Activated T-cell treated with anti-CD3 and anti-CD28 coated beads, Interleukin-2, amount 50 U/mL, for 24 hours (primary cell): ENCODE measurements around the gene GRK3.
"Not testable (repeated sequence)": the region's sequence is repeated elsewhere in the genome, so short reads cannot be mapped to it uniquely, and the experiment has no call there.

Experiments used
- DNase-seq: peaks from one replicate; pipeline ENCODE4 v3.0.0-alpha.2; 2020
- H3K27ac Mint-ChIP-seq: 2 replicates; pipeline ENCODE4 v1.8.0; 2020; ENCODE audit warnings: mild to moderate bottlenecking, mixed read lengths
- H3K27me3 Mint-ChIP-seq: 2 replicates; pipeline ENCODE4 v1.8.0; 2020; ENCODE audit warnings: mixed read lengths
- H3K36me3 Mint-ChIP-seq: 2 replicates; pipeline ENCODE4 v1.8.0; 2020; ENCODE audit warnings: low read depth, mixed read lengths
- H3K4me1 Mint-ChIP-seq: 2 replicates; pipeline ENCODE4 v1.8.0; 2020; ENCODE audit warnings: low read depth, mixed read lengths
- H3K4me3 Mint-ChIP-seq: 2 replicates; pipeline ENCODE4 v1.8.0; 2020; ENCODE audit warnings: mild to moderate bottlenecking, moderate library complexity, mixed read lengths
- H3K9me3 Mint-ChIP-seq: 2 replicates; pipeline ENCODE4 v1.8.0; 2020; ENCODE audit warnings: mixed read lengths

Gene GRK3

DNA sequence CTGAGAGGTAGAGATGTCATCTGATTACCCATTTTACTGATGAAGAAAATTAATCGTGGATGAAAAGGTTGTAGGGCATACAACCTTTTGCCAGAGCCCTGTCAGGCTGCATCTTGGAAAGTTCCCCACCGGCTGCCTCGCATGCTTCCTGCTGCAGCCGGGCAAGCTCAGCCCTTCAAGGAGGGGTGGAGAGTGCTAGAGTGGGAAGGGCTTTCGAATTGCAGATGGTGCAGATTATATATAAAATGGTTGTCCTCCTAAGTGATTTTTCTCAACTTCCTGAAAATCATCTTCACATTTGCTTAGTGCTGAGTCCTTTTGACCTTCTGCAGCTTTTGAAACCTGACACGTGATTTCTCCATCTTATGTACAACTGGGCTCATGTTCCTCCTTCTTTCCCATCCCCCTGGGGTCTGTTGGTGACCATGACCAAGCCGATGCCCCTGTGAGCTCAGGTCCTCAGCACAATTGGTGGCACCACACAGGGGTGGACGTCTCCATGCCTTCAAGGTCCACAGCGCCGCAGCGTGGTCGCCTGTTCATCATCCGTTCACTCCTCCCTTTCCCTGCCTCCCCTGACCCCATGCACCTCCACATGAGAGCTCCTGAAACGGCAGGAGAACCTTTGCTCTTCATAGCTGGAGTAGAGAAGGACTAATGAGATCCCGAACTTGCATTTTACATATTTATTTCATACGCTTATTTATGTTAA, 129.9 kb downstream of the GRK3 start:
- DNase-seq, result no peak
- Mint-ChIP-seq H3K4me1 (no peaks in the 10 kb centered on the region), H3K36me3 (no peaks in the 10 kb centered on the region), H3K9me3 (no peaks in the 10 kb centered on the region), H3K27me3 (no peaks in the 10 kb centered on the region), H3K4me3 (no peak overlapping the region), H3K27ac (no peak overlapping the region)

GRCh38 chr22:25695146-25695545, 130.7 kb downstream of the GRK3 start:
- DNase-seq, result no peak
- no peak overlapping the region for H3K27ac Mint-ChIP-seq
- H3K9me3 Mint-ChIP-seq, result no peaks in the 10 kb centered on the region
- H3K36me3 Mint-ChIP-seq, result no peaks in the 10 kb centered on the region
- H3K27me3 Mint-ChIP-seq, result no peaks in the 10 kb centered on the region
- H3K4me1 Mint-ChIP-seq, result no peaks in the 10 kb centered on the region
- H3K4me3 Mint-ChIP-seq, result no peak overlapping the region

DNA sequence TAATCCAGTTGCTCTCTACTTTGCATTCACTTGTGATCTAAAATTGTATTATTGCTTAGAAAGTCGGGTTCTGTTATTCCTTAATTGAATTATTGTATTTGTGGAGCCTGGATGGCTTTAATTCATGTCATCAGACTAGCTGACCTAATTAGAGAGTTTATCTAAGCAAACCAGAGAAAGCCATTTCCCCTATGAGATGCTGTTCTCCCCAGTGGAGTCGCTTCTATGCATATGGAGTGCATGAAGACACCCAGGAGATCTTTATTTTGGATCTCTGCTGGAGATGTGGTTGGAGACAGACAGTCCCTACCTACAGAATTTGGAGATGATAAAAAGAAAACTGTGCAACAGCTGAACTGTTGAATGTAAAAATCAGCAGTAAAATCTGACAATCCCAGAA, 132.3 kb downstream of the GRK3 start:
- Mint-ChIP-seq H3K4me1 (no peaks in the 10 kb centered on the region), H3K27ac (no peak overlapping the region), H3K9me3 (no peaks in the 10 kb centered on the region), H3K4me3 (no peak overlapping the region), H3K27me3 (no peaks in the 10 kb centered on the region), H3K36me3 (no peaks in the 10 kb centered on the region)
- DNase-seq, result no peak

- Mint-ChIP-seq H3K36me3 (no peaks in the 10 kb centered on the region), H3K9me3 (no peaks in the 10 kb centered on the region), H3K4me1 (no peaks in the 10 kb centered on the region), H3K4me3 (no peak overlapping the region), H3K27ac (no peak overlapping the region), H3K27me3 (no peaks in the 10 kb centered on the region)
- no peak for DNase-seq
Observed at GRCh38 chr22:25697181-25697664, 132.7 kb downstream of the GRK3 start.

DNA sequence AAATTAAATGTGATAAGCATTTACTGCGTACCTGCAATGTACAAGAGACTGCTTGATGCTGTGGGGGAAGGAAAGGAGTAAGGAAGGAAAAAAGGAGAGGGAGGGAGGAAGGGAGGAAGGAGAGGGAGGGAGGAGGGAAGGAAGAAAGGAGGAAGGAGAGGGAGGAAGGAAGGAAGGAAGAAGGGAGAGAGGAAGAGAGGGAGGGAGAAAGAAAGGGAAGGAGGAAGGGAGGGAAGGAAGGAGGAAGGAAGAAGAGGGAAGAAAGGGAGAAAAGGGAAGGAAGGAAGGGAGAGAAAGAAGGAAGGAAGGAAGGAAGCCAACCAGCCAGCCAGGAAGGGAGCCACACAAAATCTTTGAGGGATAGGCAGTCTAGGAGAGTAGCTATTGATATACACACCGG, 133.5 kb downstream of the GRK3 start:
- DNase-seq, result no peak
- no peaks in the 10 kb centered on the region for H3K9me3 Mint-ChIP-seq
- H3K4me3 Mint-ChIP-seq, result no peak overlapping the region
- H3K27me3 Mint-ChIP-seq, result no peaks in the 10 kb centered on the region
- H3K4me1 Mint-ChIP-seq, result peaks cover 6% of the 10 kb centered on the region
- H3K36me3 Mint-ChIP-seq, result no peaks in the 10 kb centered on the region
- H3K27ac Mint-ChIP-seq, result no peak overlapping the region

- Mint-ChIP-seq H3K9me3 (no peaks in the 10 kb centered on the region), H3K36me3 (no peaks in the 10 kb centered on the region), H3K27ac (peak overlapping the region; percentile 13), H3K4me1 (peaks cover 10% of the 10 kb centered on the region), H3K27me3 (no peaks in the 10 kb centered on the region), H3K4me3 (no peak overlapping the region)
- DNase-seq, result no peak
Observed at GRCh38 chr22:25698461-25698860, 134.0 kb downstream of the GRK3 start.

DNA sequence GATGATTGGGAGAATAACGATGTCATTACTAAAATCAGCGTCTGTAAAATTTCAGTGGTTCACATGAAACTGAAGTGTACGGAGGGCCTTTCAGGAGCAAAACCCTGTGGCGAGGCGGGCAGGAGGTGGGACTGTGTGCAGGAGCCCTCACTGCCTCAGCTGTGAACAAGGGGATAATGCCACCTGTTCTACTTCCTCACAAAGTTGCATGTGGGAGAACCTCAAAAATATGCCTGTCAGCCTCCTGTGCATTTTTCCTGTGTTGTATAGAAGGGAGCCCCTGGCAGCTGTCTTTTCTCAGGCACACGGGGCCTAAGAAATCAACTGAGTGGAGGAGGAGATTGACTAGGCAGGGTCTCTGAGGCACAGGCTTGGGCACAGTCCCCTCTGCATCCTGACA, 134.5 kb downstream of the GRK3 start:
- H3K9me3 Mint-ChIP-seq, result no peaks in the 10 kb centered on the region
- peaks cover 1% of the 10 kb centered on the region for H3K27me3 Mint-ChIP-seq
- peaks cover 10% of the 10 kb centered on the region for H3K4me1 Mint-ChIP-seq
- H3K4me3 Mint-ChIP-seq, result no peak overlapping the region
- DNase-seq, result no peak
- H3K27ac Mint-ChIP-seq, result no peak overlapping the region
- H3K36me3 Mint-ChIP-seq, result no peaks in the 10 kb centered on the region

- H3K27ac Mint-ChIP-seq, result no peak overlapping the region
- peaks cover 2% of the 10 kb centered on the region for H3K27me3 Mint-ChIP-seq
- no peaks in the 10 kb centered on the region for H3K9me3 Mint-ChIP-seq
- H3K4me3 Mint-ChIP-seq, result no peak overlapping the region
- no peaks in the 10 kb centered on the region for H3K36me3 Mint-ChIP-seq
- DNase-seq, result no peak
- H3K4me1 Mint-ChIP-seq, result peaks cover 10% of the 10 kb centered on the region
Observed at GRCh38 chr22:25701056-25701780, 136.7 kb downstream of the GRK3 start.

DNA sequence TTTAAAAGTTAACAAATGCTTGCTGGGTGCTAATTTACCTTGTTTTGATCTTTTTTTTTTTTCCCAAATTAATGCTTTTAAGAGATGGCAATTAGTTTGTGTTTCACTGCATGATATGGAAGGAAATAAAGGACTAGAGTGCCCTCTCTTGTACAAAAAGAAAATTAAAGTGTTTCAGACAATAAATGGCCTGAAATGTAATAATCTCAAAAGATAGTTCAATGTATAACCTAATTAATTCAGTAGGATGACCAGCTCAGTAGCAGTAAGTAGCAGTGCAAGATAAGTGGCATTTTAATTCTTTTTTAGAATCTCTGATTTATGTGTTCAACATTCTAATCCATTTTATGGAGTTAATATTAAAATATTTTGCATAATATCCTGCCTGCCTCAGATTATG, 137.6 kb downstream of the GRK3 start:
- Mint-ChIP-seq H3K36me3 (no peaks in the 10 kb centered on the region), H3K27me3 (peaks cover 2% of the 10 kb centered on the region), H3K9me3 (no peaks in the 10 kb centered on the region), H3K4me3 (no peak overlapping the region), H3K27ac (no peak overlapping the region), H3K4me1 (peaks cover 10% of the 10 kb centered on the region)
- no peak for DNase-seq

- DNase-seq, result no peak
- H3K4me3 Mint-ChIP-seq, result no peak overlapping the region
- peaks cover 2% of the 10 kb centered on the region for H3K27me3 Mint-ChIP-seq
- peaks cover 10% of the 10 kb centered on the region for H3K4me1 Mint-ChIP-seq
- no peaks in the 10 kb centered on the region for H3K36me3 Mint-ChIP-seq
- H3K27ac Mint-ChIP-seq, result no peak overlapping the region
- H3K9me3 Mint-ChIP-seq, result no peaks in the 10 kb centered on the region
Observed at GRCh38 chr22:25702571-25703167, 138.2 kb downstream of the GRK3 start.

DNA sequence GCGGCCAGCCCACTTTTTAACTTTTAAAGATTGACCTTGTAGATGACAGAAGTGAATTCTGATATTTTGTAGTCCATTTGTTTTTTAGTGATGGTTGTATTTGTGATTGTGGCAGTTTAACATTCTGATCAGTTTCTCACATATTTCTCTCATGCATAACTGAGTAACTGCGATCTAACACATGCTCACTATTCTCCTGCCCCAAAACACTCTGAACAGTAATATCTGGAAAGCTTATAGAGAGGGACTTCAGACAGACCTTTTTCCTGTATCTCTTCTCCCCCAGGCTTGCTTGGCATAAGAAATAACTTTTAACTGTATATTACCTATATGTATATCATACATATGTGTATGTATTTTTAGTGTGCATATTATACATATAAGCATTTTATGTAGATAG, 140.2 kb downstream of the GRK3 start:
- Mint-ChIP-seq H3K4me3 (no peak overlapping the region), H3K36me3 (no peaks in the 10 kb centered on the region), H3K9me3 (no peaks in the 10 kb centered on the region), H3K27ac (no peak overlapping the region), H3K27me3 (peaks cover 2% of the 10 kb centered on the region), H3K4me1 (peaks cover 12% of the 10 kb centered on the region)
- DNase-seq, result no peak

DNA sequence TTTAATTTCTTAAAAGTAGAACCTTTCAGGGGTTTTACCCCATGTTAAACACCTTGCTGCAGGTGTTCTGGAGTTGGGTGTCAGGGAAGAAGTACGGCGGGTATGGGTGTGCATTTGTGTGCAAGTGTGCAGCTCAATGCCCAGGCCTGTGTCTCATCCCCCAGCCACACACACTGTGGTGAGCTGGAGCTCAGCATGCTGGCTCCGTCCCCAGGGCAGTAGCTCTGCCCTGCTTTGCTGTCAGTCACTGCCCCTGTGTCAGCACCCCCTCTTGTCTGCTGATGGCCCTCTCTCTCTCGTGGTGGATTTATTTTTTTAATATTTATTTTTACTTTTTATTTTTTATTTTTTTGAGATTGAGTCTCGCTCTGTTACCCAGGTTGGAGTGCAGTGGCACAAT, 141.7 kb downstream of the GRK3 start:
- peaks cover 17% of the 10 kb centered on the region for H3K4me1 Mint-ChIP-seq
- H3K9me3 Mint-ChIP-seq, result no peaks in the 10 kb centered on the region
- no peak overlapping the region for H3K4me3 Mint-ChIP-seq
- DNase-seq, result no peak
- H3K27me3 Mint-ChIP-seq, result peaks cover 2% of the 10 kb centered on the region
- no peak overlapping the region for H3K27ac Mint-ChIP-seq
- H3K36me3 Mint-ChIP-seq, result no peaks in the 10 kb centered on the region

- not testable (repeated sequence) for H3K4me3 Mint-ChIP-seq, H3K4me1 Mint-ChIP-seq, H3K36me3 Mint-ChIP-seq, H3K9me3 Mint-ChIP-seq, H3K27ac Mint-ChIP-seq, H3K27me3 Mint-ChIP-seq, DNase-seq
Observed at GRCh38 chr22:25708430-25708829, 144.0 kb downstream of the GRK3 start.

GRCh38 chr22:25709758-25710157, 145.3 kb downstream of the GRK3 start:
- Mint-ChIP-seq H3K9me3 (no peaks in the 10 kb centered on the region), H3K4me1 (peaks cover 7% of the 10 kb centered on the region), H3K4me3 (no peak overlapping the region), H3K36me3 (peaks cover 2% of the 10 kb centered on the region), H3K27ac (no peak overlapping the region), H3K27me3 (no peaks in the 10 kb centered on the region)
- no peak for DNase-seq

DNA sequence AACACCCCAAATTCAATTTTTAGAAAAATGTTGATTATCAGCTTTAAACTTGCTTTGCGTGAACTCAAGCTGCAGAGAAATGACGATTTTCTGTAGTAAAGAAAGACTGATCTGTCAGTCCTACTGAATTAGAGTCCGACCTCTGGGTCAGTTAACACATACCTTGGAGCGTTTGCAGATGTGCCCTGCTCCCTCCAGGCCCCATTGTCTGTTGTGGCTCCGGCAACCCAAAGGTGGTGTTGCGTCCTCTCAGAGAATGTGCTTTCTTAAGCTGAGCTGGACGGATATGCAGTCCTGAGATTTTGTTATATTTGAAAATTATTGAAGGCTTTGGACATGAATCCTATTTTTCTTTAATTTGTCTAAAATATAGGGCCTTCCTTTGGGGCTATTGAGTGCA, 146.0 kb downstream of the GRK3 start:
- Mint-ChIP-seq H3K4me1 (peaks cover 7% of the 10 kb centered on the region), H3K9me3 (no peaks in the 10 kb centered on the region), H3K4me3 (no peak overlapping the region), H3K36me3 (peaks cover 2% of the 10 kb centered on the region), H3K27ac (no peak overlapping the region), H3K27me3 (no peaks in the 10 kb centered on the region)
- no peak for DNase-seq
